Stimulated activated CD8-positive, alpha-beta memory T cell treated with anti-CD3 and anti-CD28 coated beads, Interleukin-4, amount 100 ng/mL, for 48 hours (primary cell): ENCODE measurements around the gene GRIN2A.
"Not testable (repeated sequence)": the region's sequence is repeated elsewhere in the genome, so short reads cannot be mapped to it uniquely, and the experiment has no call there.

Experiments
- DNase-seq: peaks from one replicate; pipeline ENCODE4 v3.0.0-alpha.2; 2020

Gene GRIN2A

GRCh38 chr16:9908613-9909012, 273.6 kb downstream of the GRIN2A start:
- DNase-seq = no peak

GRCh38 chr16:9907752-9908151, 274.5 kb downstream of the GRIN2A start:
- DNase-seq = no peak

- DNase-seq = no peak
Measured at GRCh38 chr16:9906218-9906617, 276.0 kb downstream of the GRIN2A start.

- DNase-seq = no peak
Measured at GRCh38 chr16:9904526-9904925, 277.7 kb downstream of the GRIN2A start.

- no peak for DNase-seq
Measured at GRCh38 chr16:9900576-9900975, 281.7 kb downstream of the GRIN2A start.

GRCh38 chr16:9898555-9898954, 283.7 kb downstream of the GRIN2A start:
- DNase-seq = no peak

GRCh38 chr16:9898124-9898523, 284.1 kb downstream of the GRIN2A start:
- no peak for DNase-seq

GRCh38 chr16:9895817-9896216, 286.4 kb downstream of the GRIN2A start:
- no peak for DNase-seq

GRCh38 chr16:9885876-9886275, 296.4 kb downstream of the GRIN2A start:
- DNase-seq = no peak

- DNase-seq = no peak
Measured at GRCh38 chr16:9885467-9885866, 296.8 kb downstream of the GRIN2A start.

- DNase-seq = not testable (repeated sequence)
Measured at GRCh38 chr16:9875981-9876380, 306.2 kb downstream of the GRIN2A start.

GRCh38 chr16:9874219-9874618, 308.0 kb downstream of the GRIN2A start:
- DNase-seq = no peak

GRCh38 chr16:9870962-9871361, 311.3 kb downstream of the GRIN2A start:
- no peak for DNase-seq

GRCh38 chr16:9869776-9870175, 312.5 kb downstream of the GRIN2A start:
- no peak for DNase-seq

GRCh38 chr16:9868606-9869149, 313.6 kb downstream of the GRIN2A start:
- no peak for DNase-seq

- DNase-seq = no peak
Measured at GRCh38 chr16:9867176-9867575, 315.1 kb downstream of the GRIN2A start.

- no peak for DNase-seq
Measured at GRCh38 chr16:9864461-9864860, 317.8 kb downstream of the GRIN2A start.

- no peak for DNase-seq
Measured at GRCh38 chr16:9862327-9862726, 319.9 kb downstream of the GRIN2A start.

GRCh38 chr16:9860876-9861275, 321.4 kb downstream of the GRIN2A start:
- no peak for DNase-seq

- no peak for DNase-seq
Measured at GRCh38 chr16:9859701-9860327, 322.4 kb downstream of the GRIN2A start.

- DNase-seq = no peak
Measured at GRCh38 chr16:9854675-9855074, 327.6 kb downstream of the GRIN2A start.

- DNase-seq = no peak
Measured at GRCh38 chr16:9852003-9852402, 330.2 kb downstream of the GRIN2A start.

- DNase-seq = no peak
Measured at GRCh38 chr16:9850817-9851216, 331.4 kb downstream of the GRIN2A start.

- DNase-seq = no peak
Measured at GRCh38 chr16:9849697-9850245, 332.5 kb downstream of the GRIN2A start.

- DNase-seq = no peak
Measured at GRCh38 chr16:9847146-9847545, 335.1 kb downstream of the GRIN2A start.
